H1 (cell line): ENCODE results near the gene CFAP100. TPM values are rescaled to one million over a fixed set of nuclear protein-coding genes. Genes with fewer than 3 reads are reported as not detected.

ENCODE experiments used
- CTCF ChIA-PET: fragments of 300-600 bp; sonication (Branson Sonifier 250); formaldehyde crosslinking; loops from one replicate; lab custom pipeline; 2021; ENCODE audit not compliant: partially characterized antibody; lab: Charles Lee
- POLR2A ChIA-PET: fragments of 300-600 bp; sonication (Branson Sonifier 250); formaldehyde crosslinking; loops from one replicate; lab custom pipeline; 2021; ENCODE audit warnings: inconsistent platforms; ENCODE audit not compliant: partially characterized antibody; lab: Charles Lee
- DNase-seq, 2 experiments: peaks; one replicate each; pipeline versions ENCODE4 v3.0.0 to v3.0.0-alpha.2; 2010 to 2022; ENCODE audit warnings: low spot score in 2 of 2, low read depth in 1 of 2, mixed read lengths in 1 of 2
- FAIRE-seq: peaks from 2 replicates; lab custom pipeline; 2011; peaks lifted over from hg19 to GRCh38; lab: Jason Lieb, UNC
- H2AFZ ChIP-seq: 2 replicates; pipeline ENCODE4 v1.8.1; 2012; ENCODE audit warnings: low read length, inconsistent platforms
- H2AK5ac ChIP-seq: 2 replicates; pipeline ENCODE4 v1.6.1; 2013; ENCODE audit warnings: low read depth, low read length
- H2BK120ac ChIP-seq: replicated peaks from 2 replicates; pipeline ENCODE3; 2013; ENCODE audit warnings: low read depth, low read length, inconsistent platforms
- H2BK12ac ChIP-seq: 2 replicates; pipeline ENCODE4 v1.6.1; 2013; ENCODE audit warnings: low read depth, low read length
- H2BK15ac ChIP-seq: 2 replicates; pipeline ENCODE4 v1.6.1; 2013; ENCODE audit warnings: low read length
- H2BK20ac ChIP-seq: 2 replicates; pipeline ENCODE4 v1.6.1; 2013; ENCODE audit warnings: low read length
- H2BK5ac ChIP-seq: 2 replicates; pipeline ENCODE4 v1.6.1; 2013; ENCODE audit warnings: low read depth, low read length
- H3K14ac ChIP-seq: 2 replicates; pipeline ENCODE4 v1.6.1; 2013; ENCODE audit warnings: inconsistent platforms; ENCODE audit not compliant: insufficient read length
- H3K18ac ChIP-seq: 2 replicates; pipeline ENCODE4 v1.6.1; 2013; ENCODE audit warnings: low read length; ENCODE audit errors: extremely low read depth
- H3K23ac ChIP-seq: 2 replicates; pipeline ENCODE4 v1.6.1; 2013; ENCODE audit warnings: inconsistent platforms; ENCODE audit not compliant: insufficient read length
- H3K23me2 ChIP-seq: 2 replicates; pipeline ENCODE4 v1.6.1; 2013; ENCODE audit warnings: low read depth, low read length
- H3K27ac ChIP-seq: 2 replicates; pipeline ENCODE4 v1.6.1; 2011; ENCODE audit warnings: low read depth, low read length, inconsistent platforms
- H3K27me3 ChIP-seq, 4 experiments: replicated peaks in 1 of 4; 1 replicate in 1 of 4; 2 replicates in 3 of 4; pipeline versions ENCODE4 v1.6.1 to v1.8.1; 2011 to 2013; ENCODE audit warnings: low read length in 3 of 4, mild to moderate bottlenecking in 3 of 4, inconsistent platforms in 2 of 4, mixed read lengths in 2 of 4, moderate library complexity in 1 of 4; ENCODE audit not compliant: control insufficient read depth in 3 of 4, insufficient read depth in 3 of 4; ENCODE audit errors: extremely low read depth in 1 of 4
- H3K36me3 ChIP-seq, 4 experiments: 2 replicates each; pipeline versions ENCODE4 v1.6.1 to v1.8.1; 2011 to 2013; ENCODE audit warnings: mild to moderate bottlenecking in 4 of 4, low read length in 3 of 4, moderate library complexity in 2 of 4, control low read depth in 1 of 4, inconsistent platforms in 1 of 4; ENCODE audit not compliant: insufficient read depth in 4 of 4, control insufficient read depth in 2 of 4
- H3K4ac ChIP-seq: replicated peaks from 2 replicates; pipeline ENCODE3; 2013; ENCODE audit warnings: low read length, low read depth, mixed read lengths, inconsistent platforms; ENCODE audit not compliant: insufficient read length
- H3K4me1 ChIP-seq, 4 experiments: replicated peaks in 1 of 4; 1 replicate in 1 of 4; 2 replicates in 3 of 4; pipeline versions ENCODE4 v1.6.1 to v1.8.1; 2011 to 2013; ENCODE audit warnings: low read length in 3 of 4, inconsistent platforms in 2 of 4, mixed read lengths in 1 of 4; ENCODE audit not compliant: insufficient read depth in 4 of 4, control insufficient read depth in 3 of 4
- H3K4me2 ChIP-seq, 2 experiments: 2 replicates each; pipeline versions ENCODE4 v1.6.1 to v1.8.1; 2011 to 2013; ENCODE audit warnings: low read depth in 2 of 2, low read length in 2 of 2, control low read depth in 1 of 2, inconsistent platforms in 1 of 2, mild to moderate bottlenecking in 1 of 2; ENCODE audit not compliant: insufficient read depth in 1 of 2
- H3K4me3 ChIP-seq, 4 experiments: fragments of 200-600, 300-600 bp in 1 of 4; sonication (generic), shearing (Covaris generic), sonication (Bioruptor Twin) in 1 of 4; 2 replicates each; pipeline versions ENCODE4 v1.5.1 to v1.8.1; 2011 to 2016; ENCODE audit warnings: low read length in 4 of 4, low read depth in 3 of 4, control low read depth in 2 of 4, inconsistent platforms in 2 of 4, mild to moderate bottlenecking in 2 of 4, mixed read lengths in 1 of 4, moderate library complexity in 1 of 4; ENCODE audit not compliant: insufficient read depth in 2 of 4; ENCODE audit errors: extremely low read depth in 1 of 4
- H3K56ac ChIP-seq: replicated peaks from 2 replicates; pipeline ENCODE3; 2013; ENCODE audit warnings: low read depth, mild to moderate bottlenecking, mixed read lengths, low read length, inconsistent platforms; ENCODE audit not compliant: insufficient read length
- H3K79me1 ChIP-seq: 2 replicates; pipeline ENCODE4 v1.6.1; 2013; ENCODE audit warnings: low read depth, low read length, control low read depth
- H3K79me2 ChIP-seq, 2 experiments: 2 replicates each; pipeline versions ENCODE4 v1.6.1 to v1.8.1; 2012 to 2013; ENCODE audit warnings: low read length in 2 of 2, mild to moderate bottlenecking in 2 of 2, inconsistent platforms in 1 of 2; ENCODE audit not compliant: insufficient read depth in 2 of 2, control insufficient read depth in 1 of 2
- H3K9ac ChIP-seq, 4 experiments: replicated peaks in 1 of 4; 1 replicate in 1 of 4; 2 replicates in 3 of 4; pipeline versions ENCODE4 v1.6.1 to v1.8.1; 2011 to 2013; ENCODE audit warnings: low read depth in 3 of 4, low read length in 3 of 4, control low read depth in 2 of 4, mild to moderate bottlenecking in 2 of 4, moderate library complexity in 2 of 4, inconsistent platforms in 1 of 4; ENCODE audit errors: extremely low read depth in 1 of 4
- H3K9me3 ChIP-seq, 2 experiments: 2 replicates each; pipeline versions ENCODE4 v1.6.1 to v1.8.1; 2012 to 2013; ENCODE audit warnings: mild to moderate bottlenecking in 2 of 2, moderate library complexity in 2 of 2, control low read depth in 1 of 2, inconsistent platforms in 1 of 2, low read depth in 1 of 2, low read length in 1 of 2, mixed read lengths in 1 of 2; ENCODE audit not compliant: insufficient read depth in 2 of 2
- H4K20me1 ChIP-seq, 2 experiments: replicated peaks in 1 of 2; 2 replicates each; pipeline versions ENCODE3 to v1.8.1; 2011 to 2013; ENCODE audit warnings: inconsistent platforms in 2 of 2, low read length in 2 of 2, mild to moderate bottlenecking in 1 of 2; ENCODE audit not compliant: insufficient read depth in 2 of 2, control insufficient read depth in 1 of 2
- H4K5ac ChIP-seq: 2 replicates; pipeline ENCODE4 v1.6.1; 2013; ENCODE audit warnings: low read length, low read depth, mixed read lengths, inconsistent platforms; ENCODE audit not compliant: insufficient read length
- H4K8ac ChIP-seq: 2 replicates; pipeline ENCODE4 v1.8.0; 2013; ENCODE audit warnings: mild to moderate bottlenecking, moderate library complexity, low read length, inconsistent platforms; ENCODE audit not compliant: insufficient read depth; ENCODE audit errors: extremely low read depth
- H4K91ac ChIP-seq: replicated peaks from 2 replicates; pipeline ENCODE3; 2013; ENCODE audit warnings: low read length, mixed read lengths, inconsistent platforms; ENCODE audit not compliant: insufficient read length
- FOSL1 ChIP-seq: IDR thresholded peaks from 2 replicates; pipeline ENCODE4 v1.6.1; 2011; ENCODE audit warnings: mild to moderate bottlenecking, low read depth, low read length, moderate library complexity; ENCODE audit not compliant: insufficient read depth
- GABPA ChIP-seq: IDR thresholded peaks from 2 replicates; pipeline ENCODE4 v1.6.1; 2011; ENCODE audit warnings: mild to moderate bottlenecking, low read length, moderate library complexity, borderline replicate concordance; ENCODE audit not compliant: insufficient read depth
- PHF8 ChIP-seq: fragments of 200-600 bp; sonication (generic); conservative IDR thresholded peaks from 2 replicates; pipeline ENCODE4 v1.7.1; 2012; ENCODE audit warnings: low read depth, mild to moderate bottlenecking, inconsistent platforms, low read length, moderate library complexity
- WGBS, 2 experiments: shearing (Covaris generic) in 1 of 2; methylation state at CpG; one replicate each; pipeline versions ENCODE4 v1.1.6 to v1.1.7; 2013 to 2015; ENCODE audit warnings: low lambda C conversion rate in 2 of 2, mixed read lengths in 2 of 2, inconsistent platforms in 1 of 2, low coverage in 1 of 2, missing lambda C conversion rate in 1 of 2; ENCODE audit not compliant: insufficient replicate concordance in 2 of 2, insufficient coverage in 1 of 2, insufficient read length in 1 of 2; ENCODE audit errors: extremely low coverage in 1 of 2, missing lambda C conversion rate in 1 of 2; 5-methylcytosine and 5-hydroxymethylcytosine counted together
- polyA plus RNA-seq, 7 experiments: library from polyadenylated mRNA; depleted of rRNA in 3 of 7; stranded (reverse) in 5 of 7; unstranded in 2 of 7; fragments of >200 nt in 5 of 7; fragments of 200-250 nt in 2 of 7; gene quantifications; 1 replicate in 5 of 7; 2 replicates in 1 of 7; 4 replicates in 1 of 7; pipeline versions ENCODE4 v1.2.1 to v1.2.3, GENCODE V29; 2011 to 2013; ENCODE audit warnings: missing spikeins in 2 of 7, mixed read lengths in 2 of 7
- total RNA-seq: library from RNA; stranded (reverse); fragmentation: NEBNext Ultra II Directional; extraction: Animal tissue kit (Norgen Biotek cat#: 25700); gene quantifications from 2 replicates; pipeline ENCODE4 v1.2.1, GENCODE V29; 2021
- TF ChIP-seq, protein P1 (sequence below): IDR thresholded peaks from 2 replicates; pipeline ENCODE4 v1.6.1; 2012; ENCODE audit warnings: inconsistent platforms
- TF ChIP-seq, protein P2 (sequence below): IDR thresholded peaks from 2 replicates; pipeline ENCODE4 v1.6.1; 2012; ENCODE audit warnings: inconsistent platforms

The CFAP100 gene
- total and polyA plus RNA-seq, 2 of the 8 experiments (the other 6 are each of a cell fraction or from before 2014, with no cell fraction given): 0.17 TPM; not detected in 1

DNA sequence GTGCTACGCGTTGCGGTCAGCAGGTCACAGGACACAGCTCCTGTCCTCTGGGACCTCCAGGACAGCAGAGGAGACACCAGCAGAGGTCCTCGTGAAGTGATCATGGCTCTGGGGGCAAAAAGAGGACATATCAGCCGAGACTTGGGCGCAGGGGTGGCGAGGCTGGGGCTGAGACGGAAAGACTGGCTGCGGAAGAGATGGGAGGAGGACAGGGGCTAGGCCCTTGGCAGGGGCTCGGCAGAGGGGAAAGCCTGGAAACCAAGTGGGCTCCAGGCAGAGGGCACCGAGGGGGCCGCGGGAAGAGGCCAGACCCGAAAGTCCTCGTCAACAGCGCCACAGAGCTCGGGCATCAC is 4.9 kb upstream of the CFAP100 start:
- FAIRE-seq (no peak), DNase-seq (no peak)
- H2BK5ac ChIP-seq: peak overlapping the region; percentile 83
- H3K9ac ChIP-seq: no peak overlapping the region
- H3K4ac ChIP-seq: peak overlapping the region; percentile 30
- H2BK20ac ChIP-seq: peak overlapping the region; percentile 94; the same call in 1 of the 2 replicates
- TF ChIP-seq, protein P1, sequence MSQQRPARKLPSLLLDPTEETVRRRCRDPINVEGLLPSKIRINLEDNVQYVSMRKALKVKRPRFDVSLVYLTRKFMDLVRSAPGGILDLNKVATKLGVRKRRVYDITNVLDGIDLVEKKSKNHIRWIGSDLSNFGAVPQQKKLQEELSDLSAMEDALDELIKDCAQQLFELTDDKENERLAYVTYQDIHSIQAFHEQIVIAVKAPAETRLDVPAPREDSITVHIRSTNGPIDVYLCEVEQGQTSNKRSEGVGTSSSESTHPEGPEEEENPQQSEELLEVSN: no peak
- TF ChIP-seq FOSL1 (no peak), PHF8 (no peak), GABPA (no peak)
- TF ChIP-seq, protein P2, sequence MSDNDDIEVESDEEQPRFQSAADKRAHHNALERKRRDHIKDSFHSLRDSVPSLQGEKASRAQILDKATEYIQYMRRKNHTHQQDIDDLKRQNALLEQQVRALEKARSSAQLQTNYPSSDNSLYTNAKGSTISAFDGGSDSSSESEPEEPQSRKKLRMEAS: no peak
- no peaks in the 10 kb centered on the region for H3K9me3 ChIP-seq
- peaks cover 3% of the 10 kb centered on the region; the same call in 1 of the 2 replicates for H3K23me2 ChIP-seq
- peak overlapping the region; percentile 74; the same call in 1 of the 2 replicates for H2AFZ ChIP-seq
- H3K56ac ChIP-seq: no peak overlapping the region
- H3K18ac ChIP-seq: peak overlapping the region; percentile 96
- peak overlapping the region; percentile 99 for H4K91ac ChIP-seq
- no peak overlapping the region for H3K27ac ChIP-seq
- no peaks in the 10 kb centered on the region for H3K79me2 ChIP-seq
- H3K4me3 ChIP-seq: peak overlapping the region in 2 of 4 experiments; percentile 7 to 39; a peak in 2 of 8 replicates
- no peak overlapping the region for H3K23ac ChIP-seq
- peak overlapping the region; percentile 60 for H2BK120ac ChIP-seq
- ChIA-PET POLR2A (interaction anchor here (1.2 kb wide), 1 partner anchor 10 kb away, joined by 3 read pairs; no protein-coding TSS in a partner anchor), CTCF (interaction anchor here (0.7 to 5.2 kb wide), 19 partner anchors 9 to 262 kb away, joined by 3 to 35 read pairs (median 4); partner anchors contain the start of gene KLF15)
- no peaks in the 10 kb centered on the region for H3K36me3 ChIP-seq
- H3K14ac ChIP-seq: no peak overlapping the region
- no peak overlapping the region for H4K5ac ChIP-seq
- H3K79me1 ChIP-seq: no peaks in the 10 kb centered on the region
- peak overlapping the region; percentile 82; the same call in 1 of the 2 replicates for H2AK5ac ChIP-seq
- WGBS, 2 experiments: 78% methylated on average over 17 of the region's 17 CpGs; no CpG with 5 or more reads in 1 of the 2 experiments
- H3K27me3 ChIP-seq: peaks cover 9 to 23% (median 20%) of the 10 kb centered on the region in 4 experiments
- H3K4me2 ChIP-seq: peak overlapping the region; percentile 3 to 70; a peak in 3 of 4 replicates
- H2BK12ac ChIP-seq: peak overlapping the region; percentile 99
- peak overlapping the region; percentile 100 for H2BK15ac ChIP-seq
- 0 out of 2 replicates have a peak overlapping the region, but pooled peaks have one; percentile 82 for H4K8ac ChIP-seq
- no peaks in the 10 kb centered on the region for H4K20me1 ChIP-seq
- H3K4me1 ChIP-seq: peaks cover 0 to 12% (median 3%) of the 10 kb centered on the region in 4 experiments; a peak in 4 of 7 replicates
